Glomerular endothelial cell (primary cell): ENCODE data around the gene SAMD10. TPM values are rescaled to one million over a fixed set of nuclear protein-coding genes. Genes with fewer than 3 reads are reported as not detected.

Experiments used
- total RNA-seq: library from RNA; depleted of rRNA; stranded (reverse); fragments of >200 nt; gene quantifications from 2 replicates; pipeline ENCODE4 v1.2.3, GENCODE V29; 2015

Gene SAMD10
- total RNA-seq, 1 donor from 2014 or later = 8.3 TPM

Other genes starting within 250 kb of the SAMD10 start
- 10.8 and 13.7 TPM in 2 replicates for gene LIME1, start 243.0 kb downstream of the SAMD10 start, total RNA-seq
- gene SLC2A4RG, start 239.9 kb downstream of the SAMD10 start, total RNA-seq = 44.2 and 81.2 TPM in 2 replicates
- 6.7 and 11.7 TPM in 2 replicates for gene ZBTB46, start 148.4 kb downstream of the SAMD10 start, total RNA-seq
- not detected in 2 replicates for gene ABHD16B, start 118.1 kb downstream of the SAMD10 start, total RNA-seq
- 189 and 209 TPM in 2 replicates for gene TPD52L2, start 114.4 kb downstream of the SAMD10 start, total RNA-seq
- gene DNAJC5, start 84.5 kb downstream of the SAMD10 start, total RNA-seq = 78.2 and 79.4 TPM in 2 replicates
- gene UCKL1, start 23.2 kb downstream of the SAMD10 start, total RNA-seq = 28.3 and 45.4 TPM in 2 replicates
- gene ZNF512B, start 9.7 kb downstream of the SAMD10 start, total RNA-seq = 15.9 and 24.3 TPM in 2 replicates
- 63.2 and 64.3 TPM in 2 replicates for gene PRPF6, start 1.5 kb upstream of the SAMD10 start, total RNA-seq
- 1.2 and 6.8 TPM in 2 replicates for gene C20orf204, start 56.5 kb upstream of the SAMD10 start, total RNA-seq
- 31.8 and 102 TPM in 2 replicates for gene SOX18, start 70.0 kb upstream of the SAMD10 start, total RNA-seq
- gene TCEA2, start 83.6 kb upstream of the SAMD10 start, total RNA-seq = 34.5 and 61.0 TPM in 2 replicates
- gene RGS19, start 99.9 kb upstream of the SAMD10 start, total RNA-seq = 32.6 and 40.3 TPM in 2 replicates
- 2.7 and 4.5 TPM in 2 replicates for gene OPRL1, start 100.4 kb upstream of the SAMD10 start, total RNA-seq
- 1.2 TPM in 1 of 2 replicates, not detected in the other for gene LKAAEAR1, start 104.8 kb upstream of the SAMD10 start, total RNA-seq
- gene NPBWR2, start 127.9 kb upstream of the SAMD10 start, total RNA-seq = not detected in 2 replicates
- not detected in 2 replicates for gene MYT1, start 184.8 kb upstream of the SAMD10 start, total RNA-seq